IMR-90 (cell line): ENCODE results near the gene VEGFA. TPM values are rescaled to one million over a fixed set of nuclear protein-coding genes. Genes with fewer than 3 reads are reported as not detected.
A peak's percentile ranks its signal among the peaks of the same experiment; 100 is the strongest.

Experiments
- ATAC-seq: fragments of 200-7000 bp; cut with Tn5 transposase; 2 replicates; pipeline ENCODE4 v1.9.1; 2020; ENCODE audit warnings: low read depth, mild to moderate bottlenecking, moderate library complexity
- BruUV-seq: library from RNA; stranded (reverse); fragments of 400-500 nt; replicated peaks from 2 replicates; lab custom pipeline; 2021; lab: Mats Ljungman, UMichigan
- CTCF ChIA-PET: fragments of 300-600 bp; formaldehyde crosslinking; extraction: SDS; loops from one replicate; lab custom pipeline; 2021; ENCODE audit warnings: antibody characterized with exemption; lab: Yijun Ruan, JAX
- POLR2A ChIA-PET: fragments of 300-600 bp; sonication (Branson Sonifier 250); formaldehyde crosslinking; loops from one replicate; lab custom pipeline; 2022; ENCODE audit warnings: antibody characterized with exemption; ENCODE audit not compliant: unreplicated experiment; lab: Charles Lee
- DNase-seq: peaks from one replicate; pipeline ENCODE4 v3.0.0; 2013
- H2AFZ ChIP-seq: replicated peaks from 2 replicates; pipeline ENCODE3; 2013; ENCODE audit warnings: low read length, mild to moderate bottlenecking; ENCODE audit not compliant: poor library complexity
- H2AK5ac ChIP-seq: 2 replicates; pipeline ENCODE4 v1.6.1; 2013; ENCODE audit warnings: low read depth, low read length, inconsistent platforms
- H2AK9ac ChIP-seq: replicated peaks from 2 replicates; pipeline ENCODE3; 2013; ENCODE audit warnings: mild to moderate bottlenecking, low read depth, low read length, moderate library complexity; ENCODE audit not compliant: poor library complexity
- H2BK120ac ChIP-seq: 2 replicates; pipeline ENCODE4 v1.6.1; 2013; ENCODE audit warnings: low read depth, low read length, inconsistent platforms
- H2BK15ac ChIP-seq: 3 replicates; pipeline ENCODE4 v1.6.1; 2013; ENCODE audit warnings: low read depth, low read length, inconsistent platforms
- H2BK20ac ChIP-seq: 2 replicates; pipeline ENCODE4 v1.6.1; 2013; ENCODE audit warnings: low read depth, mild to moderate bottlenecking, inconsistent platforms, low read length, moderate library complexity
- H2BK5ac ChIP-seq: 2 replicates; pipeline ENCODE4 v1.6.1; 2013; ENCODE audit warnings: mild to moderate bottlenecking, low read depth, low read length, inconsistent platforms; ENCODE audit not compliant: poor library complexity, severe bottlenecking
- H3K14ac ChIP-seq: replicated peaks from 2 replicates; pipeline ENCODE4 v1.6.1; 2013; ENCODE audit warnings: low read depth, low read length, inconsistent platforms
- H3K18ac ChIP-seq: 2 replicates; pipeline ENCODE4 v1.6.1; 2013; ENCODE audit warnings: low read depth, low read length, control low read depth
- H3K23ac ChIP-seq: 2 replicates; pipeline ENCODE4 v1.6.1; 2013; ENCODE audit warnings: low read depth, low read length, inconsistent platforms
- H3K27ac ChIP-seq: 2 replicates; pipeline ENCODE4 v1.5.1; 2013; ENCODE audit warnings: mild to moderate bottlenecking, control low read depth, low read length; ENCODE audit not compliant: insufficient read depth
- H3K27me3 ChIP-seq: 2 replicates; pipeline ENCODE4 v1.6.1; 2013; ENCODE audit warnings: low read length; ENCODE audit not compliant: control insufficient read depth, insufficient read depth
- H3K36me3 ChIP-seq: 2 replicates; pipeline ENCODE4 v1.6.1; 2013; ENCODE audit warnings: low read length, mixed read lengths; ENCODE audit not compliant: control insufficient read depth, insufficient read depth
- H3K4ac ChIP-seq: 2 replicates; pipeline ENCODE4 v1.6.1; 2013; ENCODE audit warnings: low read depth, low read length, inconsistent platforms
- H3K4me1 ChIP-seq: 2 replicates; pipeline ENCODE4 v1.6.1; 2013; ENCODE audit warnings: low read length, mixed read lengths; ENCODE audit not compliant: control insufficient read depth, insufficient read depth
- H3K4me2 ChIP-seq: 2 replicates; pipeline ENCODE4 v1.6.1; 2013; ENCODE audit warnings: low read depth, mild to moderate bottlenecking, control low read depth, low read length, moderate library complexity
- H3K4me3 ChIP-seq: 2 replicates; pipeline ENCODE4 v1.5.1; 2013; ENCODE audit warnings: low read depth, mild to moderate bottlenecking, control low read depth, low read length, moderate library complexity; ENCODE audit not compliant: insufficient read depth
- H3K56ac ChIP-seq: 2 replicates; pipeline ENCODE4 v1.6.1; 2013; ENCODE audit warnings: low read length, inconsistent platforms; ENCODE audit not compliant: insufficient read depth; ENCODE audit errors: extremely low read depth
- H3K79me1 ChIP-seq, 2 experiments: 2 replicates each; pipeline ENCODE4 v1.6.1; 2013; ENCODE audit warnings: low read length in 2 of 2, inconsistent platforms in 1 of 2, low read depth in 1 of 2
- H3K9ac ChIP-seq: 2 replicates; pipeline ENCODE4 v1.6.1; 2013; ENCODE audit warnings: low read depth, low read length, control low read depth
- H3K9me1 ChIP-seq: 2 replicates; pipeline ENCODE4 v1.6.1; 2013; ENCODE audit warnings: low read length, inconsistent platforms; ENCODE audit not compliant: insufficient read depth
- H3K9me3 ChIP-seq: 2 replicates; pipeline ENCODE4 v1.6.1; 2013; ENCODE audit warnings: low read length; ENCODE audit not compliant: control insufficient read depth, insufficient read depth
- H4K20me1 ChIP-seq: 2 replicates; pipeline ENCODE4 v1.6.1; 2013; ENCODE audit warnings: low read length, inconsistent platforms; ENCODE audit not compliant: insufficient read depth
- H4K5ac ChIP-seq: 2 replicates; pipeline ENCODE4 v1.6.1; 2013; ENCODE audit warnings: mild to moderate bottlenecking, low read depth, low read length, control low read depth
- H4K8ac ChIP-seq, 2 experiments: 2 replicates each; pipeline ENCODE4 v1.6.1; 2013; ENCODE audit warnings: low read depth in 2 of 2, low read length in 2 of 2, control low read depth in 1 of 2, inconsistent platforms in 1 of 2
- H4K91ac ChIP-seq: 2 replicates; pipeline ENCODE4 v1.6.1; 2013; ENCODE audit warnings: low read depth, low read length, inconsistent platforms; ENCODE audit not compliant: insufficient read depth
- CEBPB ChIP-seq: IDR thresholded peaks from 2 replicates; pipeline ENCODE4 v1.6.1; 2012; ENCODE audit warnings: low read depth, low read length, improper control_type of control experiment
- MAZ ChIP-seq: IDR thresholded peaks from 2 replicates; pipeline ENCODE4 v1.6.1; 2012; ENCODE audit warnings: low read depth, mild to moderate bottlenecking, low read length, improper control_type of control experiment, moderate library complexity, borderline replicate concordance
- POLR2A ChIP-seq: IDR thresholded peaks from 2 replicates; pipeline ENCODE4 v1.6.1; 2012; ENCODE audit warnings: mild to moderate bottlenecking, low read depth, low read length
- RAD21 ChIP-seq: IDR thresholded peaks from 2 replicates; pipeline ENCODE4 v1.6.1; 2012; ENCODE audit warnings: low read length, improper control_type of control experiment
- WGBS, 2 experiments: methylation state at CpG; one replicate each; pipeline versions ENCODE4 v1.1.5 to v1.1.7; 2013; ENCODE audit warnings: missing lambda C conversion rate in 2 of 2; ENCODE audit not compliant: insufficient read length in 1 of 2; ENCODE audit errors: extremely low coverage in 2 of 2; 5-methylcytosine and 5-hydroxymethylcytosine counted together
- dilution Hi-C: fragments of 300-500 bp; cut with HindIII; formaldehyde crosslinking; loops from one replicate; pipeline ENCODE4 v1.14.3; 2018; ENCODE audit warnings: low sequenced_read_pairs; ENCODE audit not compliant: unreplicated experiment
- in situ Hi-C: fragments of 300-500 bp; cut with MboI; formaldehyde crosslinking; loops from 3 replicates; pipeline ENCODE4 v1.14.3; 2019; ENCODE audit warnings: low sequenced_read_pairs, inconsistent platforms, mixed read lengths
- intact Hi-C: fragments of 100-400 bp; cut with micrococcal nuclease; formaldehyde crosslinking; loops from 2 replicates; pipeline ENCODE4 v1.10.0; 2022
- polyA plus RNA-seq, 3 experiments: library from polyadenylated mRNA; depleted of rRNA; stranded (reverse); fragments of >200 nt; gene quantifications; 2 replicates each; pipeline ENCODE4 v1.2.3, GENCODE V29; 2012; ENCODE audit warnings: low replicate concordance in 1 of 3
- total RNA-seq: library from RNA; depleted of rRNA; stranded (reverse); fragments of >200 nt; gene quantifications from 2 replicates; pipeline ENCODE4 v1.2.3, GENCODE V29; 2012
- TF ChIP-seq, protein P1 (sequence below): fragments of 150-350 bp; IDR thresholded peaks from 2 replicates; pipeline ENCODE4 v1.6.1; 2017; ENCODE audit warnings: mild to moderate bottlenecking, antibody characterized with exemption, low read length, low read depth
- TF ChIP-seq, protein P2 (sequence below): conservative IDR thresholded peaks from 2 replicates; pipeline ENCODE4 v1.5.1; 2012; ENCODE audit warnings: mild to moderate bottlenecking, low read depth, low read length, improper control_type of control experiment

Gene VEGFA
- total and polyA plus RNA-seq, 2 of the 4 experiments (the other 2 are of a cell fraction), result 190 to 234 TPM

DNA sequence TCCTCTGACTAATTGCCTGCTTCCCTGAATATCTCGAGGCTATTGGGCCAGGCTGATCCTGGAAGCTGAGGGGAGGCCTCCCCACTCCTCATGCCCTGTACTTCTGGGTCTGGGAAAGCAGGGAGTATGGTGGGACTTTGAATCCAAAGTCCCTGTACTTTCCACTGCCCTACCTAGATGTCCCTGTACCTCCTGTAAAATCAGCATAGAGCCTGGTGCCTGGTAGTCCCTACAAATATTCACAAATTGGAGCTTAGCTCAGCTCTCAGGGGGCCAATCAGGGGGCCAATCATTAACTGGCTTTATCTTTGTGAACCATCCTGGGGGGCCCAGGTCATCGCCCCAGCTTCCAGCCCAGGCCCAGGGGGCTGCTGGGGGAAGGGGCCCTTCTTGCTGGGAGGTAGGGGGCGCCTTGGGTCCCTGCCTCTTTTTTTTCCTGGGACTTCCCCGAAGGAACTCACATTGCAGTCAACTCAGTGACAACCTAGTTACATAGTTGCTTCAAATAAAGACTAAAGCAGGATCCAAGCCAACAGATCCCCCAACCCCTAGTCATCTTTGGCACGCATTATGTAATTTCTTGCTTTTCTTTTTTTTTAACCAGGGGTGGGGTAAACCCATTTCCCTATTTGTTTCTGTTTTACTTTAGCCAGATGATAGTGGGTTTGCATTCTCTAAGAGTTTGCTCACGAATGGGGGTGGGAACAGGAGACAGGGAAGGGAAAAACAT lies 6.9 kb upstream of the VEGFA start:
- CTCF ChIA-PET, result no interaction called here

More for the DNA sequence above, 6.9 kb upstream of the VEGFA start:
- peaks cover 24% of the 10 kb centered on the region for H3K27me3 ChIP-seq
- TF ChIP-seq, protein P1, sequence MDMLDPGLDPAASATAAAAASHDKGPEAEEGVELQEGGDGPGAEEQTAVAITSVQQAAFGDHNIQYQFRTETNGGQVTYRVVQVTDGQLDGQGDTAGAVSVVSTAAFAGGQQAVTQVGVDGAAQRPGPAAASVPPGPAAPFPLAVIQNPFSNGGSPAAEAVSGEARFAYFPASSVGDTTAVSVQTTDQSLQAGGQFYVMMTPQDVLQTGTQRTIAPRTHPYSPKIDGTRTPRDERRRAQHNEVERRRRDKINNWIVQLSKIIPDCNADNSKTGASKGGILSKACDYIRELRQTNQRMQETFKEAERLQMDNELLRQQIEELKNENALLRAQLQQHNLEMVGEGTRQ, result no peak
- 0 out of 2 replicates have a peak, but pooled peaks have one; percentile 30 for TF ChIP-seq CEBPB
- TF ChIP-seq MAZ, result 0 out of 2 replicates have a peak, but pooled peaks have one; percentile 8
- no peak for TF ChIP-seq POLR2A
- TF ChIP-seq, protein P2, sequence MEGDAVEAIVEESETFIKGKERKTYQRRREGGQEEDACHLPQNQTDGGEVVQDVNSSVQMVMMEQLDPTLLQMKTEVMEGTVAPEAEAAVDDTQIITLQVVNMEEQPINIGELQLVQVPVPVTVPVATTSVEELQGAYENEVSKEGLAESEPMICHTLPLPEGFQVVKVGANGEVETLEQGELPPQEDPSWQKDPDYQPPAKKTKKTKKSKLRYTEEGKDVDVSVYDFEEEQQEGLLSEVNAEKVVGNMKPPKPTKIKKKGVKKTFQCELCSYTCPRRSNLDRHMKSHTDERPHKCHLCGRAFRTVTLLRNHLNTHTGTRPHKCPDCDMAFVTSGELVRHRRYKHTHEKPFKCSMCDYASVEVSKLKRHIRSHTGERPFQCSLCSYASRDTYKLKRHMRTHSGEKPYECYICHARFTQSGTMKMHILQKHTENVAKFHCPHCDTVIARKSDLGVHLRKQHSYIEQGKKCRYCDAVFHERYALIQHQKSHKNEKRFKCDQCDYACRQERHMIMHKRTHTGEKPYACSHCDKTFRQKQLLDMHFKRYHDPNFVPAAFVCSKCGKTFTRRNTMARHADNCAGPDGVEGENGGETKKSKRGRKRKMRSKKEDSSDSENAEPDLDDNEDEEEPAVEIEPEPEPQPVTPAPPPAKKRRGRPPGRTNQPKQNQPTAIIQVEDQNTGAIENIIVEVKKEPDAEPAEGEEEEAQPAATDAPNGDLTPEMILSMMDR, result 0 out of 2 replicates have a peak, but pooled peaks have one; percentile 5
- TF ChIP-seq RAD21, result 0 out of 2 replicates have a peak, but pooled peaks have one; percentile 6
- POLR2A ChIA-PET, result interaction anchor here (0.7 kb wide), 1 partner anchor 139 kb away, joined by 7 read pairs; no protein-coding TSS in a partner anchor
- no peak overlapping the region for H4K8ac ChIP-seq
- H3K4me3 ChIP-seq, result no peak overlapping the region
- no peak overlapping the region for H3K14ac ChIP-seq
- ATAC-seq (peak; percentile 83), DNase-seq (peak; percentile 77)
- no peaks in the 10 kb centered on the region for H3K9me3 ChIP-seq
- H3K4me1 ChIP-seq, result peaks cover 15% of the 10 kb centered on the region
- 0 out of 2 replicates have a peak overlapping the region, but pooled peaks have one; percentile 18 for H3K18ac ChIP-seq
- H2BK15ac ChIP-seq, result no peak overlapping the region
- no peak overlapping the region for H3K56ac ChIP-seq
- H2BK120ac ChIP-seq, result no peak overlapping the region
- H3K36me3 ChIP-seq, result no peaks in the 10 kb centered on the region
- WGBS, 2 experiments, result no CpG with 5 or more reads among the region's 6 CpGs
- no peak overlapping the region for H2BK5ac ChIP-seq
- H2BK20ac ChIP-seq, result no peak overlapping the region
- in situ Hi-C loops (no loop called here), intact Hi-C loops (no loop called here), dilution Hi-C loops (no loop called here)
- no peaks in the 10 kb centered on the region for H3K79me1 ChIP-seq
- H2AFZ ChIP-seq, result no peak overlapping the region
- H4K20me1 ChIP-seq, result no peaks in the 10 kb centered on the region
- H3K23ac ChIP-seq, result no peak overlapping the region
- H3K9me1 ChIP-seq, result no peaks in the 10 kb centered on the region
- no peak overlapping the region for H3K9ac ChIP-seq
- peak overlapping the region; percentile 46; the same call in 1 of the 2 replicates for H4K91ac ChIP-seq
- no peak overlapping the region for H3K27ac ChIP-seq
- peak overlapping the region; percentile 48; the same call in 1 of the 2 replicates for H2AK5ac ChIP-seq
- no peak overlapping the region for H4K5ac ChIP-seq
- no peak overlapping the region for H3K4ac ChIP-seq
- H2AK9ac ChIP-seq, result no peak overlapping the region
- BruUV-seq, result no TSS peak
- H3K4me2 ChIP-seq, result peak overlapping the region; percentile 27; the same call in 1 of the 2 replicates
